Testis (tissue), 3 donors: ENCODE results near the gene NPAS3. TPM values are rescaled to one million over a fixed set of nuclear protein-coding genes. Genes with fewer than 3 reads are reported as not detected.

Experiments used
- DNase-seq: peaks from one replicate; pipeline ENCODE4 v3.0.0-alpha.2; 2019
- H3K27ac ChIP-seq, 2 donors: fragments of 200-600 bp; sonication (generic); one replicate each; pipeline ENCODE4 v1.5.1; 2019
- H3K27me3 ChIP-seq: fragments of 200-600 bp; sonication (generic); one replicate; pipeline ENCODE4 v1.5.1; 2019
- H3K36me3 ChIP-seq: fragments of 200-600 bp; sonication (generic); one replicate; pipeline ENCODE4 v1.5.1; 2017; ENCODE audit warnings: low read depth; ENCODE audit errors: missing control alignments
- H3K4me1 ChIP-seq: fragments of 200-600 bp; sonication (generic); one replicate; pipeline ENCODE4 v1.5.1; 2019
- H3K4me3 ChIP-seq, 2 donors: fragments of 200-600 bp; sonication (generic); one replicate each; pipeline ENCODE4 v1.5.1; 2017 to 2019
- H3K9me3 ChIP-seq: fragments of 200-600 bp; sonication (generic); one replicate; pipeline ENCODE4 v1.5.1; 2017
- CTCF ChIP-seq, 3 experiments: fragments of 450-650 bp in 2 of 3; fragments of 200-600 bp in 1 of 3; sonication (generic) in 1 of 3; IDR thresholded peaks; one replicate each; pipeline ENCODE4 v1.5.1; 2016 to 2019; ENCODE audit warnings: antibody characterized with exemption in 3 of 3, mild to moderate bottlenecking in 2 of 3, moderate library complexity in 1 of 3
- POLR2A ChIP-seq: fragments of 450-650 bp; IDR thresholded peaks from one replicate; pipeline ENCODE4 v1.6.1; 2017; ENCODE audit warnings: antibody characterized with exemption, mild to moderate bottlenecking, moderate library complexity
- WGBS, 2 donors: methylation state at CpG; one replicate each; pipeline ENCODE4 v1.1.5; 2018; 5-methylcytosine and 5-hydroxymethylcytosine counted together
- intact Hi-C: fragments of 100-400 bp; cut with DNase I; formaldehyde crosslinking; loops from one replicate; pipeline ENCODE4 v1.15.1; 2023; ENCODE audit warnings: low total_unique reads
- polyA plus RNA-seq: library from polyadenylated mRNA; stranded (reverse); fragments of 350-450 nt; fragmentation: Illumina TruSeq; extraction: RNeasy Lipid Tissue Mini Kit (QIAGEN cat#74804); gene quantifications from one replicate; pipeline ENCODE4 v1.2.3, GENCODE V29; 2014; ENCODE audit warnings: low read depth, low replicate concordance; ENCODE audit not compliant: insufficient read depth
- total RNA-seq, 2 donors: library from RNA; depleted of rRNA; stranded (reverse); fragments of >200 nt; gene quantifications; one replicate each; pipeline ENCODE4 v1.2.3, GENCODE V29; 2016

The NPAS3 gene
- total and polyA plus RNA-seq, 3 donors from 2014 or later: 1.1 to 3.7 (median 1.8) TPM

GRCh38 chr14:33836900-33837577 lies 898.4 kb downstream of the NPAS3 start:
- H3K4me1 ChIP-seq: no peaks in the 10 kb centered on the region
- H3K9me3 ChIP-seq: no peaks in the 10 kb centered on the region
- DNase-seq: no peak
- no peak for TF ChIP-seq POLR2A
- no peak for TF ChIP-seq CTCF (IDR thresholded peaks at IDR 0.05)
- H3K27me3 ChIP-seq: no peaks in the 10 kb centered on the region
- no peaks in the 10 kb centered on the region for H3K36me3 ChIP-seq
- WGBS, 2 donors: 83 to 89% methylated on average over 9 of the region's 10 CpGs
- intact Hi-C loops: loop anchor here (5.0 kb wide), 1 partner anchor 260 kb away; no protein-coding TSS in a partner anchor
- H3K27ac ChIP-seq: no peak overlapping the region
- no peak overlapping the region for H3K4me3 ChIP-seq

GRCh38 chr14:33837943-33838683 lies 899.4 kb downstream of the NPAS3 start:
- no peak for DNase-seq
- H3K36me3 ChIP-seq: no peaks in the 10 kb centered on the region
- no peaks in the 10 kb centered on the region for H3K4me1 ChIP-seq
- H3K27ac ChIP-seq: no peak overlapping the region
- no peaks in the 10 kb centered on the region for H3K9me3 ChIP-seq
- intact Hi-C loops: loop anchor here (5.0 kb wide), 1 partner anchor 259 kb away; no protein-coding TSS in a partner anchor
- WGBS, 2 donors: 62 to 70% methylated on average over 4 of the region's 4 CpGs
- TF ChIP-seq POLR2A (no peak), CTCF (IDR thresholded peaks at IDR 0.05) (no peak)
- H3K27me3 ChIP-seq: no peaks in the 10 kb centered on the region
- H3K4me3 ChIP-seq: no peak overlapping the region

DNA sequence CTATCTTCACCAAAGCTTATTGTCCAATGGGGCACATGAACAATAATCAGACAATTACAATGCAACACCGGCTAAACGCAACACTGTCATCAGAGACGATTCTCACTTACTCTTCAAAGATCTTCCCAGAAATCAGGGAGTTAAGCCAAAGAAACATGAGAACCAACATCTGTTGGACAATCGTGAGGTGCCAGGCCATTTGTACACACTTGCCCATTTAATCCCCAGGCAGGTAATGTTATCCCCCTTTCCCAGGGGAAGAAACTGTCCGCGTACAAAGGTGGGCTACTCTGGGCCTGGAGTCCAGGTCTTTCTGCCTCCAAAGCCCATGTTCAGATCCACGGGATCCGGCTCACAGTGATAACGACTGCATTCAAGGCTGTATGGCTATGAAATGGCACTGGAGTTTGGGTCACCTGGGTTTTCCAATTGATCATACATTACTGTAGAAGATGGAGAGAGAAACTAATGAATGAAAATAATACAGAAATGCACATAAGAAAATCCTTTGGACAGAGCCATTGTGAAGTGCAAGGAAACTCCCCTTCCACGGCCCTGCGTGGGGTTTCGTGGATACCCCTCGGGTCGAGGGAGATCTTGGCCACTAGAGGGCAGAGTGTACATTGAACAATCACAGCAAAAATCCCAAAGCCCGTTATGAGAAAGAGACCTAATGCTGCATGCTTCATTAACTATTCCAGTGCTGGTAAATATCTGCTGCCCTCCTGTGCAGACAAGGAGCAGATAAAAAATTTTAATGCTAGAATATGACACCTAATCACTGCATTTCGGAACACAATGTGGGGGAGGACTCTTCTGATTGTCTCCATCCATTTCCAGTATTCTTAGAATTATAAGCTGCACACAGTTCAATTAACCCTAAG lies 900.8 kb downstream of the NPAS3 start:
- Histone ChIP-seq H3K36me3 (no peaks in the 10 kb centered on the region), H3K4me3 (no peak overlapping the region), H3K27me3 (no peaks in the 10 kb centered on the region), H3K27ac (no peak overlapping the region), H3K4me1 (no peaks in the 10 kb centered on the region), H3K9me3 (no peaks in the 10 kb centered on the region)
- intact Hi-C loops: loop anchor here (5.0 kb wide), 1 partner anchor 258 kb away; no protein-coding TSS in a partner anchor
- no peak for TF ChIP-seq POLR2A
- TF ChIP-seq CTCF (IDR thresholded peaks at IDR 0.05): peak; percentile 69 to 83 (median 70)
- 38 to 40% methylated on average over 16 of the region's 16 CpGs for WGBS, 2 donors
- DNase-seq: peak; percentile 68

DNA sequence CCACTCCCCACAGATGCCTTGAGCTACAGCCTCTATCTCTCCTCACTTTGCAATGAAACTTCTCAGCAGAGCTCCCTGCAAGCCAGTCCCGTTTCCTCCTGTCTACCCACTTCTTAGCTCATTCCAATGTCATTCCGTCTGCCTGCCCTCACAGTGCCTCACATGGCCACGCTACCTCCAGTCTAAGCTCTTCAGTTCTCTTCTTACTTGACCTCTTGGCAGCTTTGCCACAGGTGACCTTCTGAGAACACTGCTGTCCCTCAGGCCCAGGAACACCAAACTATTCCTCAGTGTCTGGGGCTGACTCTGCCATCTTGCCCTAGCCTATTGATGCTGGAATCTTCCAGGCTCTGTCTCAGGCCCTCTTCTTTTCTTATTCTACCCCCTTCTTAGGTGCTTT lies 902.1 kb downstream of the NPAS3 start:
- no peaks in the 10 kb centered on the region for H3K36me3 ChIP-seq
- no peak for TF ChIP-seq POLR2A
- TF ChIP-seq CTCF (IDR thresholded peaks at IDR 0.05): no peak
- 92 to 94% methylated on average over 3 of the region's 3 CpGs for WGBS, 2 donors
- no peaks in the 10 kb centered on the region for H3K4me1 ChIP-seq
- H3K4me3 ChIP-seq: no peak overlapping the region
- no peak for DNase-seq
- H3K27me3 ChIP-seq: no peaks in the 10 kb centered on the region
- intact Hi-C loops: no loop called here
- no peaks in the 10 kb centered on the region for H3K9me3 ChIP-seq
- no peak overlapping the region for H3K27ac ChIP-seq
